ENCODE data around the gene AZIN2. TPM values are rescaled to one million over a fixed set of nuclear protein-coding genes. Genes with fewer than 3 reads are reported as not detected.

AZIN2 gene
- polyA plus RNA-seq, 1 donor: 2.5 TPM

DNA sequence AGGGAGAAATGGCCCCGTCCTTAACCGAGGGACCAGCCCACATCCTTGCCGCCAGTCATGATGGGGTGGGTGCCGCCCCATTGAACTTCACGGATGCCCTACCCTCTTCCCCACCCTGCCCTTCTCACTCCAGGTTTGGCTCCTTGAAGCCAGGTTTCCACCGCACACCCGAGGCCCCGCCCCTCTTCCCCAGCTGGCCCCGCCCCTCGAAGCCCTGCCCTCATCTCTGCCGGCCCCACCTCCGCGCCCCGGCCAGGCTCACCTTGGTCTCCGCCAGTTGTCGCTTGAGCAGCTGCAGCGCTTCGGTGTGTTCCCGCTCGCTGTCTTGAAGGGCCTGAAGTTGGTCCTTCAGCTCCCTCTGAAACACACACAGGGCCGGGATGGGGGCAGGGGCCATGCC is 84.3 kb downstream of the AZIN2 start:
- H3K27ac ChIP-seq (ENCODE audit: low read length): no peak overlapping the region
- H3K9me3 ChIP-seq (ENCODE audit: control insufficient read depth, low read depth, low read length): peaks cover 6% of the 10 kb centered on the region
- no peaks in the 10 kb centered on the region for H3K36me3 ChIP-seq (ENCODE audit: control insufficient read depth, insufficient read depth, low read length)
- H3K4me3 ChIP-seq (ENCODE audit: low read length): no peak overlapping the region
- H3K4me1 ChIP-seq (ENCODE audit: control insufficient read depth, insufficient read depth, low read length): no peaks in the 10 kb centered on the region
- WGBS (ENCODE audit: insufficient coverage, low lambda C conversion rate): no CpG with 5 or more reads among the region's 21 CpGs
- H3K27me3 ChIP-seq (ENCODE audit: control insufficient read depth, insufficient read depth, low read length): no peaks in the 10 kb centered on the region
- no peak for DNase-seq

GRCh38 chr1:33165809-33166208 is 84.9 kb downstream of the AZIN2 start:
- Histone ChIP-seq H3K4me3 (ENCODE audit: low read length) (no peak overlapping the region), H3K27me3 (ENCODE audit: control insufficient read depth, insufficient read depth, low read length) (no peaks in the 10 kb centered on the region), H3K9me3 (ENCODE audit: control insufficient read depth, low read depth, low read length) (peaks cover 6% of the 10 kb centered on the region), H3K27ac (ENCODE audit: low read length) (no peak overlapping the region), H3K4me1 (ENCODE audit: control insufficient read depth, insufficient read depth, low read length) (no peaks in the 10 kb centered on the region), H3K36me3 (ENCODE audit: control insufficient read depth, insufficient read depth, low read length) (no peaks in the 10 kb centered on the region)
- DNase-seq: no peak
- WGBS (ENCODE audit: insufficient coverage, low lambda C conversion rate): no CpG with 5 or more reads among the region's 6 CpGs

DNA sequence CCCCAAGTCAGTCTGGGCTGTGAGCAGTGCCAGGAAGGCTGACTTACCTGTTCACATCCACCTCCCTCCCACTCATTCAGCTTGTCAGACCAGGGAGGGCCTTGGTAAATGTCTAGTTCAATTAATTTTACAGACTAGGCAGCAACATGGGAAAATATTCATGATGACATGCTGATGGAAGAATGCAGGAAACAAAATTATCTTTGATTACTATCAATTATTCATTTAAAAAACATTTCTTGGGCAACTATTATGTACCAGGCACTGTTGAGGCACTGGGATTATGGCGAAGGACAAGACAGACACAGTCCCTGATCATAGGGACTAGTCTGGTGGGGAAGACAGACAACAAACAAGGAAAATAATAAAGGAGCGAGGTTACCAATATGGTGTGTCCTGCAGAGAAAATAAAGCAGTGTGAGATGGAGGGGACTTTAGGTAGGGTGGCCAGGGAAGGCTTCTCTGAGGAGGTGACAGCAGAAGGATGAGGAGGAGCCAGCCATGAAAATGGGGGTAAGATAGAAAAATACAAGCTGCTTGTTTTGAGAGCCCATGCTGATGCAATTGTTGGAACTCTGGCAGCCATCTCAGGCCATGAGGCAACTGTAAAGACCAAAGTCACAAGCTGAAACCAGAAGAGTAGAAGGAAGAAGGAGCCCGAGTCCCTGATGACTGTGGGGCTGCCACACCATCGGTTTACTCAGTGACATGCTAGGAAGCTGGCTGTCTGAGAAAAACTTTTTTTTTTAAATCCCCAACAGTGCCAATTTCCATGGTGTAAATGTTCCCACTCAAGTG is 86.9 kb downstream of the AZIN2 start:
- Histone ChIP-seq H3K27ac (ENCODE audit: low read length) (no peak overlapping the region), H3K4me3 (ENCODE audit: low read length) (no peak overlapping the region), H3K36me3 (ENCODE audit: control insufficient read depth, insufficient read depth, low read length) (no peaks in the 10 kb centered on the region), H3K4me1 (ENCODE audit: control insufficient read depth, insufficient read depth, low read length) (no peaks in the 10 kb centered on the region), H3K27me3 (ENCODE audit: control insufficient read depth, insufficient read depth, low read length) (no peaks in the 10 kb centered on the region), H3K9me3 (ENCODE audit: control insufficient read depth, low read depth, low read length) (peaks cover 6% of the 10 kb centered on the region)
- DNase-seq: no peak
- 80% methylated on average over 1 of the region's 4 CpGs for whole genome bisulfite sequencing (ENCODE audit: insufficient coverage, low lambda C conversion rate)

DNA sequence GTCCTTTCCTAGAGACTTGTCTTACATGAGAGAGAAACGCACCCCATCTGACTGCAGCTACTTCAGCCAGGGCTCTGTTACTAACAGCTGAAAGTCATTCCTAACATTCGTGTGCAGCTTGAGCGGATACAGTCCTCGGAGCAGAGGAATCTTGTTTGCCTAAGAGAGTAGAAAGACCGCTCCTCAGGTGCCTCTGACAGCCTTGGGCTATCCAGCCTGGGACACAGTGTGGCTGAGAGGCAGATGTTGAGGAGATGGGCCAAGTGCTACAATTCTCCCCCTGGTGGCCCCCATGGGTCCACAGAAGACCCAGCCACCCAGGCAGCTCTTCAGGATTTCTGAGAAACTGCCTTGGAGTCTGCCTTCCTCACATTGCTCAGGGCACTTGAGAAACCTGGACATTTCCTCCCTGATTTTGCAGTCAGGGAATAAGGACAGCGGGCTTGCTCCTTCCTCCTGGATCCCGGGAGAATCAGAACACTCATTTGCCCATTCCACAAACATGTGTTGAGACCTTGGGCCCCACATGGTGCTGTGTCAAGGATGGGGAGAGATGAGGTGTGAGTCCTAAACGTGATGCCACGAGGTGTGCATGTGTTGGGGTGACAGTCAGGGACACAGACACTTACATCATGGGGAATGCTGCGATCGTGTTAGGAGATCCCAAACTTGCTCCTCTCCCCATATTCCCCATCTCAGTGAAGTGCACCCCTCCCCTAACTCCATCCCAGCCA is 87.8 kb downstream of the AZIN2 start:
- no peak for DNase-seq
- Histone ChIP-seq H3K27me3 (ENCODE audit: control insufficient read depth, insufficient read depth, low read length) (no peaks in the 10 kb centered on the region), H3K27ac (ENCODE audit: low read length) (no peak overlapping the region), H3K36me3 (ENCODE audit: control insufficient read depth, insufficient read depth, low read length) (no peaks in the 10 kb centered on the region), H3K4me3 (ENCODE audit: low read length) (no peak overlapping the region), H3K4me1 (ENCODE audit: control insufficient read depth, insufficient read depth, low read length) (no peaks in the 10 kb centered on the region), H3K9me3 (ENCODE audit: control insufficient read depth, low read depth, low read length) (peaks cover 6% of the 10 kb centered on the region)
- WGBS (ENCODE audit: insufficient coverage, low lambda C conversion rate): no CpG with 5 or more reads among the region's 11 CpGs

DNA sequence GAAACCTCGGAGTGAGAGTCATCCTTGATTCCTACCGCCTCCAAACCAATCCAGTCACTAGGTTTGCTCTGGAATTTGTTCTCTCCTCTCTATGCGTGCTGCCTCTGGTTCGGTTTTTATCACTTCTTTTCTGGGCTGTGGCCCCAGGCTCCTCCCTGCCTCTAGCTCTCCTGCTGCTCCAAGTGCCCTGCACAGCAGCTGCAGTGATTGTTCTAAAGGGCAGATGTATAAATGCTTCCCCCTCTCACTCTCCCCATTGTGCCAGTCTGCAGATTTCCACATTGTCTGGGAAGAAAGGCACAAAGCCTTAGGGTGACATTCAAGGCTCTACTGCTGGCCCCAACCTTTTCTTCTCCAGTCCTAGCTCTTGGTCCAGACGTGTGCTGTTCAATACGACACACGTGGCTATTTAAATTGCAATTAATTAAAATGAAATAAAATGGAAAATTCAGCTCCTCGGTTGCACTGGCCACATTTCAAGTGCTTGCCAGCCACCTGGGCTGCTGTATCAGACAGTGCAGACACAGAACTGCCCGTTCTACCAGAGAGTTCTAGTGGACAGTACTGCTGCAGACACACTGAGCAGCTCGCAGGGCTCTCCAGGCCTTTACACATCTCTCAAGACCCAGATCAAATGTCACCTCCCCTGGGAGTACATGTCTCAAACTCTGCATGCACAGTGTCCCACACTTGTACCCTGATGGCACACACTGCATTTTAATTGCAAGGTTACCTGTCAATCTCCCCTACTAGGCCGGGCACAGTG is 88.5 kb downstream of the AZIN2 start:
- 72% methylated on average over 2 of the region's 11 CpGs for WGBS (ENCODE audit: insufficient coverage, low lambda C conversion rate)
- Histone ChIP-seq H3K4me1 (ENCODE audit: control insufficient read depth, insufficient read depth, low read length) (no peaks in the 10 kb centered on the region), H3K36me3 (ENCODE audit: control insufficient read depth, insufficient read depth, low read length) (no peaks in the 10 kb centered on the region)

More for the DNA sequence above, 88.5 kb downstream of the AZIN2 start:
- H3K9me3 ChIP-seq (ENCODE audit: control insufficient read depth, low read depth, low read length): peaks cover 6% of the 10 kb centered on the region
- H3K27ac ChIP-seq (ENCODE audit: low read length): no peak overlapping the region
- H3K27me3 ChIP-seq (ENCODE audit: control insufficient read depth, insufficient read depth, low read length): no peaks in the 10 kb centered on the region
- H3K4me3 ChIP-seq (ENCODE audit: low read length): no peak overlapping the region
- no peak for DNase-seq

Other genes starting within 250 kb of the AZIN2 start
- gene FNDC5, start 210.2 kb upstream of the AZIN2 start, polyA plus RNA-seq: 11.0 TPM
- gene HPCA, start 194.7 kb upstream of the AZIN2 start, polyA plus RNA-seq: 0.87 TPM
- 27.7 TPM for gene TMEM54, start 179.8 kb upstream of the AZIN2 start, polyA plus RNA-seq
- gene RNF19B, start 116.3 kb upstream of the AZIN2 start, polyA plus RNA-seq: 31.3 TPM
- gene AK2, start 44.3 kb upstream of the AZIN2 start, polyA plus RNA-seq: 192 TPM
- gene TRIM62, start 100.9 kb downstream of the AZIN2 start, polyA plus RNA-seq: 3.2 TPM
- gene ZNF362, start 175.3 kb downstream of the AZIN2 start, polyA plus RNA-seq: 27.1 TPM
- 0.10 TPM for gene A3GALT2, start 239.9 kb downstream of the AZIN2 start, polyA plus RNA-seq